ENCODE results near the gene GEMIN7. TPM values are rescaled to one million over a fixed set of nuclear protein-coding genes. Genes with fewer than 3 reads are reported as not detected.
A peak's percentile ranks its signal among the peaks of the same experiment; 100 is the strongest.

The GEMIN7 gene
- total RNA-seq, 1 donor: 14.8 TPM

GRCh38 chr19:45107621-45108150, 28.6 kb downstream of the GEMIN7 start:
- Histone ChIP-seq H3K4me1 (ENCODE audit: insufficient read depth, low read length) (peaks cover 5% of the 10 kb centered on the region), H3K27me3 (ENCODE audit: insufficient read depth, low read length) (no peaks in the 10 kb centered on the region), H4K20me1 (ENCODE audit: insufficient read depth, low read length) (peaks cover 60% of the 10 kb centered on the region), H3K79me2 (ENCODE audit: insufficient read depth, low read length) (peaks cover 95% of the 10 kb centered on the region), H3K9me3 (ENCODE audit: low read depth, low read length) (no peaks in the 10 kb centered on the region), H2AFZ (ENCODE audit: low read length) (no peak overlapping the region), H3K4me2 (ENCODE audit: insufficient read depth, low read length) (no peak overlapping the region), H3K27ac (ENCODE audit: low read depth, low read length) (no peak overlapping the region), H3K36me3 (ENCODE audit: insufficient read depth, low read length) (no peaks in the 10 kb centered on the region), H3K4me3 (ENCODE audit: insufficient read depth, low read length) (no peak overlapping the region)
- TF ChIP-seq, protein P1, sequence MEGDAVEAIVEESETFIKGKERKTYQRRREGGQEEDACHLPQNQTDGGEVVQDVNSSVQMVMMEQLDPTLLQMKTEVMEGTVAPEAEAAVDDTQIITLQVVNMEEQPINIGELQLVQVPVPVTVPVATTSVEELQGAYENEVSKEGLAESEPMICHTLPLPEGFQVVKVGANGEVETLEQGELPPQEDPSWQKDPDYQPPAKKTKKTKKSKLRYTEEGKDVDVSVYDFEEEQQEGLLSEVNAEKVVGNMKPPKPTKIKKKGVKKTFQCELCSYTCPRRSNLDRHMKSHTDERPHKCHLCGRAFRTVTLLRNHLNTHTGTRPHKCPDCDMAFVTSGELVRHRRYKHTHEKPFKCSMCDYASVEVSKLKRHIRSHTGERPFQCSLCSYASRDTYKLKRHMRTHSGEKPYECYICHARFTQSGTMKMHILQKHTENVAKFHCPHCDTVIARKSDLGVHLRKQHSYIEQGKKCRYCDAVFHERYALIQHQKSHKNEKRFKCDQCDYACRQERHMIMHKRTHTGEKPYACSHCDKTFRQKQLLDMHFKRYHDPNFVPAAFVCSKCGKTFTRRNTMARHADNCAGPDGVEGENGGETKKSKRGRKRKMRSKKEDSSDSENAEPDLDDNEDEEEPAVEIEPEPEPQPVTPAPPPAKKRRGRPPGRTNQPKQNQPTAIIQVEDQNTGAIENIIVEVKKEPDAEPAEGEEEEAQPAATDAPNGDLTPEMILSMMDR (IDR thresholded peaks at IDR 0.05; ENCODE audit: extremely low read depth, low read depth, low read length): no peak
- no peak for DNase-seq (ENCODE audit: insufficient read length, low spot score, missing footprints)

DNA sequence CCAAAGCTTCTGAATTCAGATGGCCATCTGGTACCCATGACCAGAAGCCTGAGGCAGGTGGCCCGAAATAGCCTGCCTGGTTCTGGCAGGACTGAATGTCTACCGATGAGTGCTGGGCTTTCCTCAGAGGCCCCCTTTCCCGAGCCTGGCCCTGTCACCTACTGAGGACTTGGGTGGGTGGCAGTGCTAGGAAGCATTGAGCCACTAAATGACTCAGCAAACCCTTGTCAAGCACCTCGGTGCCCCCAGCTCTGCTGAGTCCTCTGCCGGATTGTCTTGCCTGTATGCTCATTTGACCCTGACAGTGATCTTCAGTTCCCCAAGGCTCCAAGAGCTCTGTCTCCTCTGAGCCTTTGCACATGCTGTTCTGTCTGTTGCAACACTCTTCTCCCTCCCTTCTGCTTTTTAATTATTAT, 31.8 kb downstream of the GEMIN7 start:
- TF ChIP-seq, protein P1 (IDR thresholded peaks at IDR 0.05; ENCODE audit: extremely low read depth, low read depth, low read length): no peak
- peak; percentile 19 for DNase-seq (ENCODE audit: insufficient read length, low spot score, missing footprints)
- no peaks in the 10 kb centered on the region for H3K27me3 ChIP-seq (ENCODE audit: insufficient read depth, low read length)
- peak overlapping the region; percentile 12 for H3K27ac ChIP-seq (ENCODE audit: low read depth, low read length)
- no peak overlapping the region for H3K4me3 ChIP-seq (ENCODE audit: insufficient read depth, low read length)
- no peaks in the 10 kb centered on the region for H3K9me3 ChIP-seq (ENCODE audit: low read depth, low read length)
- H3K4me2 ChIP-seq (ENCODE audit: insufficient read depth, low read length): no peak overlapping the region
- H4K20me1 ChIP-seq (ENCODE audit: insufficient read depth, low read length): peaks cover 60% of the 10 kb centered on the region
- no peaks in the 10 kb centered on the region for H3K36me3 ChIP-seq (ENCODE audit: insufficient read depth, low read length)
- H3K4me1 ChIP-seq (ENCODE audit: insufficient read depth, low read length): no peaks in the 10 kb centered on the region
- H3K79me2 ChIP-seq (ENCODE audit: insufficient read depth, low read length): peaks cover 95% of the 10 kb centered on the region
- no peak overlapping the region for H2AFZ ChIP-seq (ENCODE audit: low read length)

GRCh38 chr19:45112111-45112827, 33.2 kb downstream of the GEMIN7 start:
- no peaks in the 10 kb centered on the region for H3K9me3 ChIP-seq (ENCODE audit: low read depth, low read length)
- H3K4me3 ChIP-seq (ENCODE audit: insufficient read depth, low read length): no peak overlapping the region
- H3K79me2 ChIP-seq (ENCODE audit: insufficient read depth, low read length): peaks cover 97% of the 10 kb centered on the region
- DNase-seq (ENCODE audit: insufficient read length, low spot score, missing footprints): peak; percentile 27
- TF ChIP-seq, protein P1 (IDR thresholded peaks at IDR 0.05; ENCODE audit: extremely low read depth, low read depth, low read length): no peak
- no peak overlapping the region for H2AFZ ChIP-seq (ENCODE audit: low read length)
- H3K27ac ChIP-seq (ENCODE audit: low read depth, low read length): no peak overlapping the region
- peaks cover 73% of the 10 kb centered on the region for H4K20me1 ChIP-seq (ENCODE audit: insufficient read depth, low read length)
- peaks cover 2% of the 10 kb centered on the region for H3K4me1 ChIP-seq (ENCODE audit: insufficient read depth, low read length)
- H3K36me3 ChIP-seq (ENCODE audit: insufficient read depth, low read length): no peaks in the 10 kb centered on the region
- no peak overlapping the region for H3K4me2 ChIP-seq (ENCODE audit: insufficient read depth, low read length)
- H3K27me3 ChIP-seq (ENCODE audit: insufficient read depth, low read length): no peaks in the 10 kb centered on the region

- Histone ChIP-seq H3K4me3 (ENCODE audit: insufficient read depth, low read length) (no peak overlapping the region), H3K27ac (ENCODE audit: low read depth, low read length) (no peak overlapping the region), H3K36me3 (ENCODE audit: insufficient read depth, low read length) (no peaks in the 10 kb centered on the region), H3K4me1 (ENCODE audit: insufficient read depth, low read length) (peaks cover 8% of the 10 kb centered on the region), H3K79me2 (ENCODE audit: insufficient read depth, low read length) (peaks cover 98% of the 10 kb centered on the region), H3K27me3 (ENCODE audit: insufficient read depth, low read length) (no peaks in the 10 kb centered on the region), H3K4me2 (ENCODE audit: insufficient read depth, low read length) (no peak overlapping the region), H3K9me3 (ENCODE audit: low read depth, low read length) (no peaks in the 10 kb centered on the region), H2AFZ (ENCODE audit: low read length) (no peak overlapping the region), H4K20me1 (ENCODE audit: insufficient read depth, low read length) (peaks cover 78% of the 10 kb centered on the region)
- TF ChIP-seq, protein P1 (IDR thresholded peaks at IDR 0.05; ENCODE audit: extremely low read depth, low read depth, low read length): no peak
- DNase-seq (ENCODE audit: insufficient read length, low spot score, missing footprints): no peak
These were observed 34.6 kb downstream of the GEMIN7 start for GRCh38 chr19:45113628-45114027.

Data from osteoblast (primary cell).